Cortex of kidney (tissue), 1 donor: ENCODE results near the gene CUBN.
"Not testable (repeated sequence)": the region's sequence is repeated elsewhere in the genome, so short reads cannot be mapped to it uniquely, and the experiment has no call there.

ENCODE experiments used
- DNase-seq: peaks from one replicate; lab custom pipeline; 2025; lab: John Stamatoyannopoulos, UW

The CUBN gene

GRCh38 chr10:16867556-16867955 is 262.1 kb downstream of the CUBN start:
- no peak for DNase-seq

GRCh38 chr10:16866541-16867275 is 262.9 kb downstream of the CUBN start:
- DNase-seq: no peak

- no peak for DNase-seq
Observed at GRCh38 chr10:16865766-16866165, 263.8 kb downstream of the CUBN start.

- no peak for DNase-seq
Observed at GRCh38 chr10:16863766-16864165, 265.8 kb downstream of the CUBN start.

GRCh38 chr10:16857419-16857818 is 272.2 kb downstream of the CUBN start:
- DNase-seq: no peak

- no peak for DNase-seq
Observed at GRCh38 chr10:16856567-16856966, 273.0 kb downstream of the CUBN start.

- DNase-seq: no peak
Observed at GRCh38 chr10:16856092-16856491, 273.5 kb downstream of the CUBN start.

- DNase-seq: no peak
Observed at GRCh38 chr10:16854623-16855022, 275.0 kb downstream of the CUBN start.

GRCh38 chr10:16853809-16854208 is 275.8 kb downstream of the CUBN start:
- no peak for DNase-seq

GRCh38 chr10:16853201-16853600 is 276.4 kb downstream of the CUBN start:
- no peak for DNase-seq

GRCh38 chr10:16852624-16853023 is 277.0 kb downstream of the CUBN start:
- DNase-seq: no peak

- no peak for DNase-seq
Observed at GRCh38 chr10:16848562-16849154, 281.0 kb downstream of the CUBN start.

- no peak for DNase-seq
Observed at GRCh38 chr10:16847644-16848043, 282.0 kb downstream of the CUBN start.

GRCh38 chr10:16845248-16845647 is 284.4 kb downstream of the CUBN start:
- no peak for DNase-seq

GRCh38 chr10:16843252-16843870 is 286.2 kb downstream of the CUBN start:
- no peak for DNase-seq

GRCh38 chr10:16835228-16835627 is 294.4 kb downstream of the CUBN start:
- no peak for DNase-seq

- DNase-seq: no peak
Observed at GRCh38 chr10:16832351-16833080, 297.1 kb downstream of the CUBN start.

GRCh38 chr10:16828701-16829175 is 300.9 kb downstream of the CUBN start:
- DNase-seq: no peak

- DNase-seq: no peak
Observed at GRCh38 chr10:16828114-16828568, 301.5 kb downstream of the CUBN start.

GRCh38 chr10:16827474-16827873 is 302.1 kb downstream of the CUBN start:
- not testable (repeated sequence) for DNase-seq

- DNase-seq: no peak
Observed at GRCh38 chr10:16822726-16823360, 306.8 kb downstream of the CUBN start.

- DNase-seq: no peak
Observed at GRCh38 chr10:16822027-16822426, 307.6 kb downstream of the CUBN start.
